Measurements from ENCODE around the gene UBE2R2. TPM values are rescaled to one million over a fixed set of nuclear protein-coding genes. Genes with fewer than 3 reads are reported as not detected.

The UBE2R2 gene
- total and polyA plus RNA-seq, 2 donors from 2014 or later, result 26.1 to 32.2 TPM

GRCh38 chr9:33913541-33913940, 96.6 kb downstream of the UBE2R2 start:
- Histone ChIP-seq H3K27me3 (ENCODE audit: control insufficient read depth, insufficient read depth, low read length) (no peaks in the 10 kb centered on the region), H3K9ac (ENCODE audit: low read length in 3 of 3) (no peak overlapping the region), H3K36me3 (ENCODE audit: control insufficient read depth in 2 of 3, insufficient read depth in 3 of 3, low read length in 3 of 3) (peaks cover 5 to 22% (median 9%) of the 10 kb centered on the region in 3 donors), H3K4me3 (ENCODE audit: low read length in 3 of 3) (no peak overlapping the region), H3K4me1 (ENCODE audit: control insufficient read depth in 2 of 3, insufficient read depth in 2 of 3, low read depth in 1 of 3, low read length in 3 of 3) (no peaks in the 10 kb centered on the region), H3K9me3 (ENCODE audit: control insufficient read depth in 2 of 3, insufficient read depth in 1 of 3, low read length in 3 of 3) (no peaks in the 10 kb centered on the region), H3K27ac (ENCODE audit: low read depth in 2 of 2, low read length in 2 of 2) (no peak overlapping the region)
- FAIRE-seq, result no peak
- intact Hi-C loops (cut with DNase I), result no loop called here
- no peak for TF ChIP-seq CTCF (IDR thresholded peaks at IDR 0.05; ENCODE audit: borderline replicate concordance, extremely low read depth, insufficient read depth)
- no peak for DNase-seq

- H3K27me3 ChIP-seq (ENCODE audit: control insufficient read depth, insufficient read depth, low read length), result no peaks in the 10 kb centered on the region
- H3K9me3 ChIP-seq (ENCODE audit: control insufficient read depth in 2 of 3, insufficient read depth in 1 of 3, low read length in 3 of 3), result no peaks in the 10 kb centered on the region
- H3K36me3 ChIP-seq (ENCODE audit: control insufficient read depth in 2 of 3, insufficient read depth in 3 of 3, low read length in 3 of 3), result peaks cover 5 to 27% (median 12%) of the 10 kb centered on the region in 3 donors
- no peak for DNase-seq
- H3K4me1 ChIP-seq (ENCODE audit: control insufficient read depth in 2 of 3, insufficient read depth in 2 of 3, low read depth in 1 of 3, low read length in 3 of 3), result no peaks in the 10 kb centered on the region
- no peak for TF ChIP-seq CTCF (IDR thresholded peaks at IDR 0.05; ENCODE audit: borderline replicate concordance, extremely low read depth, insufficient read depth)
- intact Hi-C loops (cut with DNase I), result no loop called here
- no peak overlapping the region for H3K4me3 ChIP-seq (ENCODE audit: low read length in 3 of 3)
- H3K27ac ChIP-seq (ENCODE audit: low read depth in 2 of 2, low read length in 2 of 2), result no peak overlapping the region
- H3K9ac ChIP-seq (ENCODE audit: low read length in 3 of 3), result no peak overlapping the region
- no peak for FAIRE-seq
These were observed 98.1 kb downstream of the UBE2R2 start for GRCh38 chr9:33914887-33915628.

GRCh38 chr9:33917036-33917435, 100.1 kb downstream of the UBE2R2 start:
- Histone ChIP-seq H3K27me3 (ENCODE audit: control insufficient read depth, insufficient read depth, low read length) (no peaks in the 10 kb centered on the region), H3K36me3 (ENCODE audit: control insufficient read depth in 2 of 3, insufficient read depth in 3 of 3, low read length in 3 of 3) (peaks cover 6 to 27% (median 18%) of the 10 kb centered on the region in 3 donors), H3K27ac (ENCODE audit: low read depth in 2 of 2, low read length in 2 of 2) (no peak overlapping the region), H3K9ac (ENCODE audit: low read length in 3 of 3) (no peak overlapping the region), H3K4me3 (ENCODE audit: low read length in 3 of 3) (no peak overlapping the region), H3K4me1 (ENCODE audit: control insufficient read depth in 2 of 3, insufficient read depth in 2 of 3, low read depth in 1 of 3, low read length in 3 of 3) (no peaks in the 10 kb centered on the region), H3K9me3 (ENCODE audit: control insufficient read depth in 2 of 3, insufficient read depth in 1 of 3, low read length in 3 of 3) (no peaks in the 10 kb centered on the region)
- no peak for TF ChIP-seq CTCF (IDR thresholded peaks at IDR 0.05; ENCODE audit: borderline replicate concordance, extremely low read depth, insufficient read depth)
- DNase-seq (no peak), FAIRE-seq (no peak)
- intact Hi-C loops (cut with DNase I), result no loop called here

Data from kidney (tissue), 14 donors.